Hepatocyte (in vitro differentiated cells): Measurements from ENCODE around the gene CNOT6L. TPM values are rescaled to one million over a fixed set of nuclear protein-coding genes. Genes with fewer than 3 reads are reported as not detected.

Source experiments
- DNase-seq: peaks from one replicate; pipeline ENCODE4 v3.0.0-alpha.2; 2016; ENCODE audit warnings: low spot score
- H2AFZ ChIP-seq: fragments of 200-600 bp; sonication (generic); 2 replicates; pipeline ENCODE4 v1.6.0; 2016; ENCODE audit warnings: antibody characterized with exemption, mild to moderate bottlenecking
- H3K27ac ChIP-seq: fragments of 200-600 bp; sonication (generic); 2 replicates; pipeline ENCODE4 v1.5.1; 2016; ENCODE audit warnings: mild to moderate bottlenecking
- H3K27me3 ChIP-seq: fragments of 200-600 bp; sonication (generic); 2 replicates; pipeline ENCODE4 v1.6.1; 2016
- H3K36me3 ChIP-seq: fragments of 200-600 bp; sonication (generic); replicated peaks from 2 replicates; pipeline ENCODE4 v1.5.1; 2016; ENCODE audit warnings: low read depth; ENCODE audit not compliant: insufficient read depth
- H3K4me1 ChIP-seq: fragments of 200-600 bp; sonication (generic); 2 replicates; pipeline ENCODE4 v1.5.1; 2016; ENCODE audit warnings: mild to moderate bottlenecking, moderate library complexity; ENCODE audit not compliant: insufficient read depth
- H3K4me2 ChIP-seq: fragments of 200-600 bp; sonication (generic); 2 replicates; pipeline ENCODE4 v1.6.0; 2016
- H3K4me3 ChIP-seq: fragments of 200-600 bp; sonication (generic); 2 replicates; pipeline ENCODE4 v1.5.1; 2016; ENCODE audit warnings: mild to moderate bottlenecking
- H3K79me2 ChIP-seq: fragments of 200-600 bp; sonication (generic); 2 replicates; pipeline ENCODE4 v1.6.0; 2017; ENCODE audit warnings: mild to moderate bottlenecking
- H3K9me2 ChIP-seq: fragments of 200-600 bp; sonication (generic); replicated peaks from 2 replicates; pipeline ENCODE4 v1.6.0; 2017; ENCODE audit warnings: mild to moderate bottlenecking; ENCODE audit not compliant: insufficient read depth
- H3K9me3 ChIP-seq: fragments of 200-600 bp; sonication (generic); 2 replicates; pipeline ENCODE4 v1.5.1; 2016; ENCODE audit warnings: low read depth, mild to moderate bottlenecking
- H4K20me1 ChIP-seq: fragments of 200-600 bp; sonication (generic); 2 replicates; pipeline ENCODE4 v1.6.0; 2016; ENCODE audit warnings: mild to moderate bottlenecking; ENCODE audit not compliant: insufficient read depth, poor library complexity, severe bottlenecking
- CTCF ChIP-seq: fragments of 200-600 bp; sonication (generic); IDR thresholded peaks from 2 replicates; pipeline ENCODE4 v1.5.1; 2016; ENCODE audit warnings: antibody characterized with exemption, mild to moderate bottlenecking; ENCODE audit not compliant: poor library complexity
- EZH2 ChIP-seq: fragments of 200-600 bp; sonication (generic); IDR thresholded peaks from 2 replicates; pipeline ENCODE4 v1.6.1; 2016; ENCODE audit warnings: antibody characterized with exemption, mild to moderate bottlenecking, borderline replicate concordance
- EZH2phosphoT487 ChIP-seq: fragments of 200-600 bp; sonication (generic); IDR thresholded peaks from one replicate; pipeline ENCODE4 v1.6.1; 2018; ENCODE audit warnings: antibody characterized with exemption, mild to moderate bottlenecking, low read depth, moderate library complexity; ENCODE audit not compliant: unreplicated experiment, severe bottlenecking
- WGBS: methylation state at CpG from one replicate; pipeline ENCODE4 v1.1.6; 2016; ENCODE audit warnings: low lambda C conversion rate; ENCODE audit errors: missing lambda C conversion rate; 5-methylcytosine and 5-hydroxymethylcytosine counted together
- polyA plus RNA-seq: library from polyadenylated mRNA; unstranded; fragments of >200 nt; fragmentation: Nextera tagmentation; extraction: Ambion mirVana; gene quantifications from 2 replicates; pipeline ENCODE4 v1.2.1, GENCODE V29; 2016
- total RNA-seq: library from RNA; depleted of rRNA; stranded (reverse); fragments of >200 nt; gene quantifications from 2 replicates; pipeline ENCODE4 v1.2.3, GENCODE V29; 2014

The CNOT6L gene
- total and polyA plus RNA-seq, 2 experiments from 2014 or later: 7.7 to 20.4 TPM

- Histone ChIP-seq H3K4me3 (no peak overlapping the region), H3K4me1 (no peaks in the 10 kb centered on the region), H2AFZ (no peak overlapping the region), H4K20me1 (peaks cover 37% of the 10 kb centered on the region), H3K79me2 (peaks cover 100% of the 10 kb centered on the region), H3K27ac (no peak overlapping the region), H3K27me3 (no peaks in the 10 kb centered on the region), H3K9me3 (no peaks in the 10 kb centered on the region), H3K36me3 (no peaks in the 10 kb centered on the region), H3K9me2 (no peaks in the 10 kb centered on the region), H3K4me2 (no peak overlapping the region)
- 89% methylated on average over 1 of the region's 1 CpG for WGBS
- DNase-seq: no peak
- TF ChIP-seq CTCF: no peak
- TF ChIP-seq EZH2: no peak
- TF ChIP-seq EZH2phosphoT487: no peak
Measured at GRCh38 chr4:77801260-77801608, 17.9 kb downstream of the CNOT6L start.

GRCh38 chr4:77800483-77801259, 18.5 kb downstream of the CNOT6L start:
- H3K9me3 ChIP-seq: no peaks in the 10 kb centered on the region
- H3K4me1 ChIP-seq: no peaks in the 10 kb centered on the region
- H3K27me3 ChIP-seq: no peaks in the 10 kb centered on the region
- peaks cover 100% of the 10 kb centered on the region for H3K79me2 ChIP-seq
- H3K27ac ChIP-seq: no peak overlapping the region
- H2AFZ ChIP-seq: no peak overlapping the region
- TF ChIP-seq CTCF: no peak
- TF ChIP-seq EZH2phosphoT487: no peak
- no peak for TF ChIP-seq EZH2
- WGBS: 81% methylated on average over 2 of the region's 2 CpGs
- no peaks in the 10 kb centered on the region for H3K36me3 ChIP-seq
- no peaks in the 10 kb centered on the region for H3K9me2 ChIP-seq
- H4K20me1 ChIP-seq: peaks cover 34% of the 10 kb centered on the region
- DNase-seq: no peak
- H3K4me2 ChIP-seq: no peak overlapping the region
- H3K4me3 ChIP-seq: no peak overlapping the region

GRCh38 chr4:77800077-77800476, 19.1 kb downstream of the CNOT6L start:
- Histone ChIP-seq H3K27ac (no peak overlapping the region), H3K36me3 (no peaks in the 10 kb centered on the region), H3K79me2 (peaks cover 100% of the 10 kb centered on the region), H2AFZ (no peak overlapping the region), H3K4me2 (no peak overlapping the region), H3K9me3 (no peaks in the 10 kb centered on the region), H3K27me3 (no peaks in the 10 kb centered on the region), H3K9me2 (no peaks in the 10 kb centered on the region), H3K4me3 (no peak overlapping the region), H3K4me1 (no peaks in the 10 kb centered on the region), H4K20me1 (peaks cover 28% of the 10 kb centered on the region)
- TF ChIP-seq EZH2phosphoT487 (no peak), EZH2 (no peak), CTCF (no peak)
- 93% methylated on average over 2 of the region's 2 CpGs for WGBS
- DNase-seq: no peak

GRCh38 chr4:77798385-77798784, 20.8 kb downstream of the CNOT6L start:
- TF ChIP-seq CTCF (no peak), EZH2 (no peak), EZH2phosphoT487 (no peak)
- H4K20me1 ChIP-seq: peaks cover 20% of the 10 kb centered on the region

More at GRCh38 chr4:77798385-77798784, 20.8 kb downstream of the CNOT6L start:
- H3K36me3 ChIP-seq: no peaks in the 10 kb centered on the region
- no peak overlapping the region for H3K4me2 ChIP-seq
- H3K9me3 ChIP-seq: no peaks in the 10 kb centered on the region
- no peak overlapping the region for H2AFZ ChIP-seq
- H3K79me2 ChIP-seq: peaks cover 99% of the 10 kb centered on the region
- WGBS: 92% methylated on average over 5 of the region's 5 CpGs
- H3K4me3 ChIP-seq: no peak overlapping the region
- H3K9me2 ChIP-seq: no peaks in the 10 kb centered on the region
- no peak for DNase-seq
- H3K4me1 ChIP-seq: no peaks in the 10 kb centered on the region
- H3K27ac ChIP-seq: no peak overlapping the region
- no peaks in the 10 kb centered on the region for H3K27me3 ChIP-seq
